HEK293 (cell line): ENCODE results near the gene RNF135.

ENCODE experiments used
- KLF1 ChIP-seq: fragments of 450-650 bp; formaldehyde crosslinking; IDR thresholded peaks from 2 replicates; pipeline ENCODE4 v1.5.1; 2016; ENCODE audit warnings: missing biosample characterization, missing genetic modification characterization
- OSR2 ChIP-seq: fragments of 450-650 bp; formaldehyde crosslinking; IDR thresholded peaks from 2 replicates; pipeline ENCODE4 v1.5.1; 2016; ENCODE audit warnings: missing biosample characterization, missing genetic modification characterization
- SALL2 ChIP-seq: fragments of 450-650 bp; formaldehyde crosslinking; IDR thresholded peaks from 2 replicates; pipeline ENCODE4 v1.5.0; 2017; ENCODE audit warnings: missing biosample characterization, mild to moderate bottlenecking, missing genetic modification characterization, borderline replicate concordance
- SP3 ChIP-seq: fragments of 450-650 bp; formaldehyde crosslinking; IDR thresholded peaks from 2 replicates; pipeline ENCODE4 v1.5.1; 2016; ENCODE audit warnings: missing biosample characterization, missing genetic modification characterization
- YY1 ChIP-seq: fragments of 450-650 bp; formaldehyde crosslinking; IDR thresholded peaks from 2 replicates; pipeline ENCODE4 v1.5.1; 2018; ENCODE audit warnings: missing biosample characterization, missing genetic modification characterization
- ZNF121 ChIP-seq: fragments of 450-650 bp; formaldehyde crosslinking; IDR thresholded peaks from 2 replicates; pipeline ENCODE4 v1.5.1; 2016; ENCODE audit warnings: missing biosample characterization, missing genetic modification characterization
- ZNF324 ChIP-seq: fragments of 450-650 bp; formaldehyde crosslinking; IDR thresholded peaks from 2 replicates; pipeline ENCODE4 v1.5.1; 2016; ENCODE audit warnings: missing biosample characterization, missing genetic modification characterization
- ZNF501 ChIP-seq: fragments of 450-650 bp; formaldehyde crosslinking; IDR thresholded peaks from 2 replicates; pipeline ENCODE4 v1.5.1; 2016; ENCODE audit warnings: missing biosample characterization, missing genetic modification characterization
- ZNF555 ChIP-seq: fragments of 450-650 bp; formaldehyde crosslinking; conservative IDR thresholded peaks from 2 replicates; pipeline ENCODE4 v1.5.1; 2017; ENCODE audit warnings: missing biosample characterization, mild to moderate bottlenecking, missing genetic modification characterization, inconsistent platforms
- TF ChIP-seq, protein P1 (sequence below): fragments of 450-650 bp; formaldehyde crosslinking; IDR thresholded peaks from 2 replicates; pipeline ENCODE4 v1.5.1; 2016; ENCODE audit warnings: missing biosample characterization, missing genetic modification characterization
- TF ChIP-seq, protein P2 (sequence below): fragments of 450-650 bp; formaldehyde crosslinking; IDR thresholded peaks from 2 replicates; pipeline ENCODE4 v1.5.1; 2016; ENCODE audit warnings: missing biosample characterization, missing genetic modification characterization
- TF ChIP-seq, protein P3 (sequence below): fragments of 450-650 bp; formaldehyde crosslinking; IDR thresholded peaks from 2 replicates; pipeline ENCODE4 v1.5.1; 2016; ENCODE audit warnings: missing biosample characterization, missing genetic modification characterization

DNA sequence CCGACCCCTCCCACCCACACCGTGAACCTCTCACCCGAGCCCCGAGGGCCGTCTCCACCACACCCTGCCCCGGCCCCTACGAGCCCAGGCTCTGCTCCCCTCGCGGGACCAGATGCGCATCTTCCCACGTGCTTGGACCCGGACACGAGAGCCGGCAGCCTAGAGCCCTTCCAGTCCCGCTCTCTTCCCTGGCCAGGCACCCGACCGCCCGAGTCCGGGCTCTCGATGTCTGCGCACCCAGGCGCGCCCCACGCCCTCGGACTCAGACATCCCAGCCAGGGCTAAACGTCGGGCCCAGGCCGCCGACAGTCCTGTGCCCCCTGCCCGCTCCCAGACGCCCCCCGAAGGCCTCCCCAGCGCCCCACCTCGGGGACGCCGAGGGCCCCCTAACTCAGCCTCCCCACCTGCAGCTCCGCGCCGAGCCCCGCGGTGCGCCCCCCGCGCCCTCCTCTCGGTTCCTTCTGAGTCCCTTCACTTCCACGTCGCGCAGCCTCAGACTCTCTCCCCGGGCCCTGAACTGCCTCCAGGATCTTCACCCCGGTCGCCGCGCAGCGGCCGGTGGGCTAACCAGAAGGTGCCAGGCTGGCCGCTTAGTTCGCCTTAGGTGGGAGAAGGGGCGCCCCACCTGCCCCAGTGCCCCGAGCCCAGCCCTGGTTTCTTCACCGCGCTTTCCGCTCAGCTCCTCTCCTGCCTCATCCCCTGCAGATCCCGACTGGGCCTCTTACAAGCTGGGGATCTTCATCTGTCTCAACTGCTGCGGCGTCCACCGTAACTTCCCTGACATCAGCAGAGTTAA is 48.4 kb upstream of the RNF135 start:
- TF ChIP-seq ZNF501 (tag by site-specific recombination) (no peak), SALL2 (tag by site-specific recombination) (no peak), ZNF555 (tag by site-specific recombination) (no peak), ZNF324 (tag by site-specific recombination) (no peak), SP3 (tag by site-specific recombination) (no peak), ZNF121 (tag by site-specific recombination) (no peak), YY1 (tag by site-specific recombination) (no peak), KLF1 (tag by site-specific recombination) (no peak), OSR2 (no peak)
- TF ChIP-seq, protein P1, sequence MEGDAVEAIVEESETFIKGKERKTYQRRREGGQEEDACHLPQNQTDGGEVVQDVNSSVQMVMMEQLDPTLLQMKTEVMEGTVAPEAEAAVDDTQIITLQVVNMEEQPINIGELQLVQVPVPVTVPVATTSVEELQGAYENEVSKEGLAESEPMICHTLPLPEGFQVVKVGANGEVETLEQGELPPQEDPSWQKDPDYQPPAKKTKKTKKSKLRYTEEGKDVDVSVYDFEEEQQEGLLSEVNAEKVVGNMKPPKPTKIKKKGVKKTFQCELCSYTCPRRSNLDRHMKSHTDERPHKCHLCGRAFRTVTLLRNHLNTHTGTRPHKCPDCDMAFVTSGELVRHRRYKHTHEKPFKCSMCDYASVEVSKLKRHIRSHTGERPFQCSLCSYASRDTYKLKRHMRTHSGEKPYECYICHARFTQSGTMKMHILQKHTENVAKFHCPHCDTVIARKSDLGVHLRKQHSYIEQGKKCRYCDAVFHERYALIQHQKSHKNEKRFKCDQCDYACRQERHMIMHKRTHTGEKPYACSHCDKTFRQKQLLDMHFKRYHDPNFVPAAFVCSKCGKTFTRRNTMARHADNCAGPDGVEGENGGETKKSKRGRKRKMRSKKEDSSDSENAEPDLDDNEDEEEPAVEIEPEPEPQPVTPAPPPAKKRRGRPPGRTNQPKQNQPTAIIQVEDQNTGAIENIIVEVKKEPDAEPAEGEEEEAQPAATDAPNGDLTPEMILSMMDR (tag by site-specific recombination) = no peak
- TF ChIP-seq, protein P2, sequence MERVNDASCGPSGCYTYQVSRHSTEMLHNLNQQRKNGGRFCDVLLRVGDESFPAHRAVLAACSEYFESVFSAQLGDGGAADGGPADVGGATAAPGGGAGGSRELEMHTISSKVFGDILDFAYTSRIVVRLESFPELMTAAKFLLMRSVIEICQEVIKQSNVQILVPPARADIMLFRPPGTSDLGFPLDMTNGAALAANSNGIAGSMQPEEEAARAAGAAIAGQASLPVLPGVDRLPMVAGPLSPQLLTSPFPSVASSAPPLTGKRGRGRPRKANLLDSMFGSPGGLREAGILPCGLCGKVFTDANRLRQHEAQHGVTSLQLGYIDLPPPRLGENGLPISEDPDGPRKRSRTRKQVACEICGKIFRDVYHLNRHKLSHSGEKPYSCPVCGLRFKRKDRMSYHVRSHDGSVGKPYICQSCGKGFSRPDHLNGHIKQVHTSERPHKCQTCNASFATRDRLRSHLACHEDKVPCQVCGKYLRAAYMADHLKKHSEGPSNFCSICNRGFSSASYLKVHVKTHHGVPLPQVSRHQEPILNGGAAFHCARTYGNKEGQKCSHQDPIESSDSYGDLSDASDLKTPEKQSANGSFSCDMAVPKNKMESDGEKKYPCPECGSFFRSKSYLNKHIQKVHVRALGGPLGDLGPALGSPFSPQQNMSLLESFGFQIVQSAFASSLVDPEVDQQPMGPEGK (tag by site-specific recombination) = no peak
- TF ChIP-seq, protein P3, sequence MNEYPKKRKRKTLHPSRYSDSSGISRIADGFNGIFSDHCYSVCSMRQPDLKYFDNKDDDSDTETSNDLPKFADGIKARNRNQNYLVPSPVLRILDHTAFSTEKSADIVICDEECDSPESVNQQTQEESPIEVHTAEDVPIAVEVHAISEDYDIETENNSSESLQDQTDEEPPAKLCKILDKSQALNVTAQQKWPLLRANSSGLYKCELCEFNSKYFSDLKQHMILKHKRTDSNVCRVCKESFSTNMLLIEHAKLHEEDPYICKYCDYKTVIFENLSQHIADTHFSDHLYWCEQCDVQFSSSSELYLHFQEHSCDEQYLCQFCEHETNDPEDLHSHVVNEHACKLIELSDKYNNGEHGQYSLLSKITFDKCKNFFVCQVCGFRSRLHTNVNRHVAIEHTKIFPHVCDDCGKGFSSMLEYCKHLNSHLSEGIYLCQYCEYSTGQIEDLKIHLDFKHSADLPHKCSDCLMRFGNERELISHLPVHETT (tag by site-specific recombination) = no peak
